Measurements from ENCODE around the gene CENPO.

GRCh38 chr2:24842081-24843050 is 49.1 kb downstream of the CENPO start:
- TF ChIP-seq SUZ12 (IDR thresholded peaks at IDR 0.05; ENCODE audit: extremely low read depth, insufficient read depth, insufficient read length) (no peak), ZNF274 (IDR thresholded peaks at IDR 0.05; ENCODE audit: low read depth, low read length) (no peak), YY1 (IDR thresholded peaks at IDR 0.05; ENCODE audit: insufficient read depth, insufficient read length) (no peak)
